GM18520 (cell line): ENCODE results near the gene JAK3.

Experiments
- ATAC-seq: cut with Tn5 transposase; IDR thresholded peaks from one replicate; pipeline ENCODE4 v1.9.1; 2021; ENCODE audit not compliant: unreplicated experiment

Gene JAK3

DNA sequence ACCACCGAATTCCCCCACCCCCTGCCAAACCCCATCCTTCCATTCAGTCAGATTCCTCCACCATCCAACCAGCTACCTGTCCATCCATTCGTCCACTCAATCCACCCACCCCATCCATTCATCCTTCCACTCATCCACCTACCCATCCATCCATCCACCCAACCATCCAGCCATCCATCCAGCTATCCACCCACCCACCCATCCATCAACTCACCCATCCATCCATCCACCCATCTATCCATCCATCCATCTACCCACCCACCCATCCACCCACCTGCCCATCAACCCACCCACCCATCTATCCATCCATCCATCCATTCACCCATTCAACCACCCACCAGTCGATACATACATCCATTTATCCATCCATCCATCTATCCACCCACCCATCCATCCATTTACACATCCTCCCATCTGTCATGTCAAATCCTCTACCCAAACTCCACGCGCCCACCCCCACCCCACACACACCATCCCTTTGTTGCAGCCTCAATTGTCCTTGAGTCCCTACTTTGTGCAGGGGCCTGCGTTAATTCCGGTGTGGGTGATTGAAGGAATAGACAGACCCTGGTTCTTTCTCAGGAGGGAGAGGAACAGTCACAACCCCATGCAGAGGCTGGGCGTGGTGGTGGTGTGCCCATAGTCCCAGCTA is 18.7 kb upstream of the JAK3 start:
- ATAC-seq, result no peak

GRCh38 chr19:17865364-17866311 is 17.9 kb upstream of the JAK3 start:
- ATAC-seq, result no peak

DNA sequence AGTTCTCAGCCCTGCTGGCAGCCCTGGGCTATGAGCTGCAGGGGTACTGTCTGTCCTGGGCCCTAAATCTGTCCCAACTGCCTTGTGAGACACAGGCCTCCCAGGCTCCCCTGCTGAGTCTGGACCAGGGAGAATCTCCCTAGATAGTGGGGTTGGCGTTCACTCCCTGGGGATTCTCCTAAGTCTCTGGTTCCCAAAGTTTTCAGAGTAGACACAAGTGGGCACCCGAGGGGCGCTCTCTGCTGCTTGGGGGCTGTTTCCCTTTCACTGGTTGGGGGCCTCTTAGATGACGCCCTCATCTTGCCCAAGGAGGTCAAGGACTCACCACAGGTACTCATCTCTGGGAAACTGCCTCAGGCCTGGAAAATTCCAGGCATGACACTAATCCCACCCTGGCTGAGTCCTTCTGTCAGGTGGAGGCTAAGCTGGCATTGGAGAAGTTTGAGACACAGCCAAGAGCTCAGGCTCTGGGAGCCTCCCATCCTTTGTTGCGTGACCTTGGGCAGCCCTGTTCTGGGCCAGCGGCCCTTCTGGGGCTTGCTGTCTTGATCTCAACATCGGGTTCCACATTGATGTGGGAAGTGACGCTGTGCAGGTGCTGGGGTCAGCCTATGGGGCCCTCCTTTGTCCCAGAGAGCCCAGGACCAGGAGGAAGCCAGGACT is 15.9 kb upstream of the JAK3 start:
- no peak for ATAC-seq

DNA sequence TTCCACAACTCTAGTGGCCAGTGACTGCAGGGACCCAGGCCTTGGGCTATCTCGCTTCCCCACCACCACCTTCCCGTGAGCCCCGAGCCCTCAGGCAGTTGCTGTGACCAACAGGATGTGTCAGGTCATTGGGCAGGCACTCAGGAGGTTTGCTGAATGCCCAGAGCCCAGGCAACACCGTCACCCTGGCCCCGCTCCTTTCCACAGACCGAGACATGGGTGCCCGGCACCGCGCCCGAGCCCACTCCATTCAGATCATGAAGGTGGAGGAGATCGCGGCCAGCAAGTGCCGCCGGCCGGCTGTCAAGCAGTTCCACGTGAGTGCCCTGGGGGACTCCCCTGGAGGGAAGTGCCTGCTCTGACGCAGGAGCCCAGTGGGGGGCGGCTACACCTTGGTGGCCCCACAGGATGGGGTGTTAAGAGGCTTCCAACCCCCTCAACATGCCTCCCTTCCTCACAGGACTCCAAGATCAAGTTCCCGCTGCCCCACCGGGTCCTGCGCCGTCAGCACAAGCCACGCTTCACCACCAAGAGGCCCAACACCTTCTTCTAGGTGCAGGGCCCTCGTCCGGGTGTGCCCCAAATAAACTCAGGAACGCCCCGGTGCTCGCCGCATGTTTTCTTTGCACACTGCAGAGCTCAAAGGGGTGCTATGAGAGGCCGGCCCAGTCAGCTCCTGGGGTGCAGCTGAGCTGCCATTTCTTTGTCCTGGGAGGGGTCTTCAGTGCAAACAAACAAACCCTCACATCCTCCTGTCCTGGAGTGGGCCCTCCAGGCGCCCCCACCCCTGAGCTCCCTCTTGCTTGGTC is 15.1 kb upstream of the JAK3 start:
- ATAC-seq, result no peak

DNA sequence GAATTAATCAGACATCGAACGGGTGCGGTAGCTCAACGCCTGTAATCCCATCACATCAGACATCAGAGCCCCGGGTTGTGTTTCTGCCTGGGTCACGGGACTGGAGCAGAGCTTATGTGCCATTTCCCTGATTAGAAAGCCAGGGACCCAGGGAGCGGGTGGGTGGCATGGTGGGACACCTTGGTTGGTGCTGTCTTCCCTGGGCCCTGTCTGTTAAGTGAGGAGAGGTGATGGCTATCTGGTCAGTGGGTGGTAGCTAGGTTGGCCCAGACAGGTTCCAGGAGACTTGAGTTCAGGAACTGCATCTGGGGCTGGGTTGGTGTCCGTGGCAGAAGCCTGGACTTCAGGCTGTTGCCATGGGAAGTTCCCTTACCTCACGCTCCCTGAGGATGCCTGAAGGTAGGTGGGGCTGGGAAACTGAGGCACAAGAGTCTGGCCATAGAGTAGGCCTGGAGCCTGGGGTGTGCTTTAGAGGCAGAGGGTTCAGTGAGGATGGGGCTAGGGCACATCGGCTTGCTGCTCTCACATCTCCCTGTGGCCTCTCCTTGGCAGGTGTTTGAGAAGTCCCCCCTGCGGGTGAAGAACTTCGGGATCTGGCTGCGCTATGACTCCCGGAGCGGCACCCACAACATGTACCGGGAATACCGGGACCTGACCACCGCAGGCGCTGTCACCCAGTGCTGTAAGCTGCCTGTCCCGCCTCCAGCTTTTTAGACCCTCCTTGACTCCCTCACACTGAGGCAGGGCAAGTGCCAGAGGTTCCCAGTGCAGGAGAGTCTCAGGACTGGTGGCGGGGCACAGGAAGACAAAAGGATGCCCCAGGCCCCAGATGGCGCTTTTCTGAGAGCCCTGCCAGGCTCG is 14.0 kb upstream of the JAK3 start:
- no peak for ATAC-seq

- ATAC-seq, result no peak
Observed at GRCh38 chr19:17860993-17861360, 13.2 kb upstream of the JAK3 start.

- no peak for ATAC-seq
Observed at GRCh38 chr19:17860331-17860992, 12.7 kb upstream of the JAK3 start.

- ATAC-seq, result peak; percentile 91
Observed at GRCh38 chr19:17859533-17860330, 11.9 kb upstream of the JAK3 start, which contains the start of gene RPL18A. Gene RPL18A, plus strand, starts transcription at chr19:17859910. Its CDS starts 47 bp downstream, at chr19:17859957.

DNA sequence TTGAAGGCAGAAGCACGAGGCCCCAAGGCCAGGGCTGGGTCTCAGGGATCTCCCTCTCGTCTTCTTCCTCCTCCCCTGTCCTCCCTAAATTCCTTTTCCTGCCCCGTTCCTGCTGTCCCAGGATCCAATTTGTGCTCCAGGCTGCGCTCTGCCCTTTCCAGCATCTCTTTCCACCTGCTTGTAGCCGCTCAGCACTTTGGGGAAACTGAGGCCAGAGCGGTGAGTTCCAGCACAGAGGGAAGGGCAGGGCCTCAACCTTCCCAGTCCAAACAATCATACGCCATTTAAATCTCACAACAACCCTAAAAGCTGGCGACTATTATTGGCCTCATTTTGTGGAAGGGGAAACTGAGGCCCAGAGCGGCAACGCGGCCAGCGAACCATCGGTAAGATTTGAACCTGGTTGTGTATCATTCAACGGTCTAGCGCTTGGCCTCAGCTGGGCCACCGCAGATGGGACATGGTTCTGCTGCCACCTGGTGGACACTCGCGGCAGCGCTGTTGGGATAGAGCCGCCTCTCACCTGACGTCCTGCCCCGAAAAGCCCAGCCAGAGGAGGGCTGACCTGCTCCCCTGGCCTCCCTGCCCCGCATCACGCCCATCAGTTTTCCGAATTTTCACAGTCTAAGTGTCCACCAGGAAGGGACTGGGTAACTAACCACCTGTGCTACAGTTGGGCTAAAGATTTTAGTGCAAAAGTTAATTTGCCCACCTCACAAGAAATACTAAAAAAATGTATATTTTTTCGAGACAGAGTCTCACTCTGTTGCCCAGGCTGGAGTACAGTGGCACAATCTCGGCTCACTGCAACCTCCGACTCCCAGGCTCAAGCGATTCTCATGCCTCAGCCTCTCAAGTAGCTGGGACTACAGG is 7.7 kb upstream of the JAK3 start:
- ATAC-seq, result peak; percentile 22

DNA sequence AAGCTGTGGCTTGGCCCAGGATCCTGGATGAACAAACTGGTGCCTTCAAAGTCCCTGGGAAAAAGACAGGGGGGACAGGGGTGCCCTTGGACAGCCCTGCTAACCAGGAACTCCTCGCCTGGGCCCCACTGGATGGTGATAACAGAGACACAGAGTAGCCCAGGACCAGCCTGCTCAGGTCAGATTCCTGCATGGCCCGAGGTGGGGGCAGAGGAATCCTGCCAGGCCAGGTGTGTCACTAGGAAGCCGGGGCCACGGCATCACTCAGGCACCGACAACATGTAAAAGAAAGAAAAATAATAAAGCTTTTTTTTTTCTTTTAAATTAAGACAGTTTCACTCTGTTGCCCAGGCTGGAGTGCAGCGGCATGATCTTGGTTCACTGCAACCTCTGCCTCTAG is 6.3 kb upstream of the JAK3 start:
- no peak for ATAC-seq

- no peak for ATAC-seq
Observed at GRCh38 chr19:17848595-17849292, 962 bp upstream of the JAK3 start.

- ATAC-seq, result no peak
Observed at GRCh38 chr19:17846146-17846545, 1.6 kb downstream of the JAK3 start.

DNA sequence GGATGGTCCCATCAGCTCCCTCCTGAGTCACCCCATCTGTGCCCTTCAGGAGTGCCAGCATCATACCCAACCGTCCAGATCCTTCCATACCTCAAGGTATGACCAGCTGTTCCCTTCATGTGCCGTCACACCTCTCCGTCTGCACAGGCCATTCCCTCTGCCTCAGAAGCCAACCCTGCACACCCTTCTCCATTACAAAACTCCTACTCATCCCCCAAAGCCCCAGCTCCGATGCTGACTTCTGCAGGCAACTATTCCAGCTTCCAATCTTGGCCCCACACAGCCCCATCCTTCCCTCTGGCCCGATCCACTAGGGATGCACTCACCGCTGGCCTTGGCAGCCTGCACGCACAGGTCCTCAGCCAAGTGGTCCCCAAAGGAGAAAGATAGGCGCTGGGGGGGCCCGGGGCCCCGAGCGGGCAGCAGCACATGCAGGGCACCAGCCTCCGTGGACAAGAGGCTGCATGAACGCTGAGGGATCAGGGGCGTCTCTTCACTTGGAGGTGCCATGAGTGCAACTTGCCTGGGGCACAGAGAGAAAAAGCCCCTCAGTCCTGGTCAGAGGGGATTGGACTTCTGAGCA is 3.8 kb downstream of the JAK3 start:
- no peak for ATAC-seq

DNA sequence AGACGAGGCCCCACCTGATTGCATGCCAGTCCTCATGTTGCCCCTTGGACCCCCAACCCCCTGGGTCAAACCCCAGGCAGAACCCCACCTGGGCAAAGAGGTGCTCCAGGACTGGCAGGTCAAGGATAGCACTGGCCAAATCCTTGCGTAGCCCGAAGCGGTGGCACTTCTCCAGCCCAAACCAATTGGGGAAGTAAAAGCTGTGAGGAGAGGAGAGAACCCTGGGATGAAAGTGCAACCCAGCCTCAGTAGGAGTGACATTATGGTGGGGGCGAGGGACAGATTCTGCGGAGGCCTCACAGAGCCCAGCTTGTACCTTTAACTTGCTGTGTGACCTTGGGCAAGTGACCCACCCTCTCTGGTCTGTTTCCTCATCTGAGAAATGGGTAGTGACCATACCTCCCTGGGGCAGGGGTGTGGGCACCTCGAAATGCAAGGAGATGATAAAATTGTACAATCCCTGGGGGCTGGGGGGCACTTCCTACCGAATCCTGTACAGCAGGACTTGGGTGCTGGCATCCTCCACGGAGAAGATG is 4.4 kb downstream of the JAK3 start:
- no peak for ATAC-seq

GRCh38 chr19:17842663-17843291 is 5.0 kb downstream of the JAK3 start:
- no peak for ATAC-seq
